Fibroblast of pulmonary artery (primary cell): Measurements from ENCODE around the gene MYO15A.

Source experiments
- DNase-seq: peaks from one replicate; pipeline ENCODE4 v3.0.0-alpha.2; 2010; ENCODE audit warnings: low read depth
- H3K4me3 ChIP-seq: replicated peaks from 2 replicates; pipeline ENCODE4 v1.5.1; 2011; ENCODE audit warnings: low read depth, mild to moderate bottlenecking, control low read depth, low read length, moderate library complexity
- TF ChIP-seq, protein P1 (sequence below): IDR thresholded peaks from 2 replicates; pipeline ENCODE4 v1.5.1; 2011; ENCODE audit warnings: mild to moderate bottlenecking, control low read depth, low read length, inconsistent platforms; ENCODE audit errors: missing control alignments

The MYO15A gene

GRCh38 chr17:18109935-18110485 lies 1.5 kb downstream of the MYO15A start:
- H3K4me3 ChIP-seq: no peak overlapping the region
- TF ChIP-seq, protein P1, sequence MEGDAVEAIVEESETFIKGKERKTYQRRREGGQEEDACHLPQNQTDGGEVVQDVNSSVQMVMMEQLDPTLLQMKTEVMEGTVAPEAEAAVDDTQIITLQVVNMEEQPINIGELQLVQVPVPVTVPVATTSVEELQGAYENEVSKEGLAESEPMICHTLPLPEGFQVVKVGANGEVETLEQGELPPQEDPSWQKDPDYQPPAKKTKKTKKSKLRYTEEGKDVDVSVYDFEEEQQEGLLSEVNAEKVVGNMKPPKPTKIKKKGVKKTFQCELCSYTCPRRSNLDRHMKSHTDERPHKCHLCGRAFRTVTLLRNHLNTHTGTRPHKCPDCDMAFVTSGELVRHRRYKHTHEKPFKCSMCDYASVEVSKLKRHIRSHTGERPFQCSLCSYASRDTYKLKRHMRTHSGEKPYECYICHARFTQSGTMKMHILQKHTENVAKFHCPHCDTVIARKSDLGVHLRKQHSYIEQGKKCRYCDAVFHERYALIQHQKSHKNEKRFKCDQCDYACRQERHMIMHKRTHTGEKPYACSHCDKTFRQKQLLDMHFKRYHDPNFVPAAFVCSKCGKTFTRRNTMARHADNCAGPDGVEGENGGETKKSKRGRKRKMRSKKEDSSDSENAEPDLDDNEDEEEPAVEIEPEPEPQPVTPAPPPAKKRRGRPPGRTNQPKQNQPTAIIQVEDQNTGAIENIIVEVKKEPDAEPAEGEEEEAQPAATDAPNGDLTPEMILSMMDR: no peak
- no peak for DNase-seq

- TF ChIP-seq, protein P1: no peak
- no peak overlapping the region for H3K4me3 ChIP-seq
- DNase-seq: no peak
Measured at GRCh38 chr17:18110636-18111145, 2.1 kb downstream of the MYO15A start.

DNA sequence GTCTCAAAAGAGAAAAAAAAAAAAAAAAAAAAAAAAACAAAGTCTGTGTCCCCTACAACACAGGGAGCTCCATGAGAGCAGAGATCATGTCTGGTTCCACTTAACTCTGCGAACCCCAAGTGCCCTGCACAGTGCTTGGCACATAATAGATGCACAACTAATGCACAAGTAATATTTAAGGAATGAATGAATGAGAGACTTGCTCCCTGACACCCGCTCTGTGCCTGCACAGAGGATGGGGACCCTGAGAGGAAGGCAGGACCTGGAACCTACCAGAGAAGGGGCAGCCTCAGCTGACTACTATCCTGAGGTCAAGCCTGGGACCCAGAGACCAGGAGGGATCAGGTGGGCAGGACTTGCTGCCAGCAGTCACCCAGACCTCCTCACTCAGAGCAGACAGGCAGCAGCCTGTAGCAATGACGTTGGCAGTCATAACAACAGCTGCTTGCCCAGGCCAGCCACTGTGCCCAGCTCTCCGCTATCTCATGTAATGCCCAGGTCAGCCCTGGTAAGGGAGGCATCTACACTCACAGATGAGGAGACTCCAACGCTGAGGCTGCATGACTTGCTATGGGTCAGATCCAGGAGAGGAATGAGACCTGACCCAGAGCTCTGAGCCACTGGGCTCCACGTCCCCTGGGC lies 2.9 kb downstream of the MYO15A start:
- no peak for DNase-seq
- TF ChIP-seq, protein P1: no peak
- no peak overlapping the region for H3K4me3 ChIP-seq

DNA sequence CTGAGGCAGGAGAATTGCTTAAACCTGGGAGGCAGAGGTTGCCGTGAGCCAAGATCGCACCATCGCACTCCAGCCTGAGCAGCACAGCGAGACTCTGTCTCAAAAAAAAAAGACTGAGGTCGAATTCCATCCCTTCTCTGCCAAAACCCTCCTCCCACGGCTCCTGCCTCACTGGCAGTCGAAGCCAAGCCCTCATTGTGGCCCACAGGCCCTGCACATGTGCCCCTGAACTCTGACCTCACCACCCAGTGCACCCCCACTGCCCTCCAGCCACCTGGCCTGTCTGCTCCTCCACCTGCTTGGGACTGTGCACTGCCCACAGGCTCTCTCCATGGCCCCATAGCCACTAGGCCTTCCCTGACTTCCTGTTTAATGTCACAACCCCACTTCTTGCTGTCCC lies 7.0 kb downstream of the MYO15A start:
- TF ChIP-seq, protein P1: no peak
- no peak overlapping the region for H3K4me3 ChIP-seq
- no peak for DNase-seq

DNA sequence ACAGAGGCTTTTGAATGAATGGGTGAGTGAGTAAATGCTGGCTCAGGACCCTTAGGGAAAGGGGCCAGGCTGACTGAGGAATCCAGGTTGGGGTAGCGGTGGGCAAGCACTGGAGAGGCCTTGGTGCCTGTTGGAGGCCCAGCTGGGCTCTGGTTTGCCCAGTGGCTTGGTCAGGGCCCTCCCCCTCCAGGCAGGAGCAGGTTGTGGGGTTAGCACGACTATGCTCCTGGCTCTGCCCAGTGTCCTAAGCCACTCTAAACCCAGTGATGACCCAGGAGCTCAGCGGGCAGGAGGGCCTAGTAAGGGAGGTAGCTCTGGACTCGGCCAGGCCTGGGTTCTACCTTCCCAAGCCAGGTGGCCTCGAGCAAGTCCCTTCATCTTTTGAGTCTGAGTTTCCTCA lies 7.5 kb downstream of the MYO15A start:
- TF ChIP-seq, protein P1: no peak
- no peak overlapping the region for H3K4me3 ChIP-seq
- DNase-seq: no peak

- DNase-seq: no peak
- TF ChIP-seq, protein P1: no peak
- no peak overlapping the region for H3K4me3 ChIP-seq
Measured at GRCh38 chr17:18117533-18117932, 9.0 kb downstream of the MYO15A start.
